PC-3 (cell line): Measurements from ENCODE around the gene FFAR1.

Source experiments
- EZH2 ChIP-seq: fragments of 300-600 bp; sonication (generic); IDR thresholded peaks from one replicate; pipeline ENCODE4 v1.6.1; 2017; ENCODE audit warnings: antibody characterized with exemption, mild to moderate bottlenecking, low read length; ENCODE audit not compliant: unreplicated experiment
- EZH2phosphoT487 ChIP-seq: fragments of 300-600 bp; sonication (generic); IDR thresholded peaks from 2 replicates; pipeline ENCODE4 v1.6.1; 2018; ENCODE audit warnings: mild to moderate bottlenecking, antibody characterized with exemption, low read length, borderline replicate concordance
- TF ChIP-seq, protein P1 (sequence below): fragments of 300-600 bp; sonication (generic); conservative IDR thresholded peaks from 2 replicates; pipeline ENCODE4 v1.5.1; 2017; ENCODE audit warnings: antibody characterized with exemption, low read depth, mild to moderate bottlenecking, low read length

DNA sequence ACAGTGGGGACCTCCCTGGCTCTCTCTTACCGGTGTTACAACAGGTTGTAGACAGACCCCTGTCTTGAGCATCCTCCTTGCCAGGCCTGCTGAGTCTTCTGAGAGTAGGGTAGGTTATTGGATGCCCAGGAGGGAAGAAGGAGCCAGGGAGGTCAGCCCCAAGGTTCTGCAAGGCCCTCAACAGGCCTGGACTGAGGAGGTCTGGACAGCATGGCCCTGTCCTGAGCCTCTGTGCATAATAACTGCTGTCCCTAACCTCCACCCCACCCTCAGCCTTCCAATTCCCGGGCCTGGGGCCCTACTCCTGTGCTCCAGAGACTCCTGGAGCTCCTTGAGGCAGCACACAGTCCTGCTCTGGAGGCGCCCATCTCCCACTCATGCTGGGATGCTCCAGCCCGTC, 18.4 kb upstream of the FFAR1 start:
- TF ChIP-seq, protein P1, sequence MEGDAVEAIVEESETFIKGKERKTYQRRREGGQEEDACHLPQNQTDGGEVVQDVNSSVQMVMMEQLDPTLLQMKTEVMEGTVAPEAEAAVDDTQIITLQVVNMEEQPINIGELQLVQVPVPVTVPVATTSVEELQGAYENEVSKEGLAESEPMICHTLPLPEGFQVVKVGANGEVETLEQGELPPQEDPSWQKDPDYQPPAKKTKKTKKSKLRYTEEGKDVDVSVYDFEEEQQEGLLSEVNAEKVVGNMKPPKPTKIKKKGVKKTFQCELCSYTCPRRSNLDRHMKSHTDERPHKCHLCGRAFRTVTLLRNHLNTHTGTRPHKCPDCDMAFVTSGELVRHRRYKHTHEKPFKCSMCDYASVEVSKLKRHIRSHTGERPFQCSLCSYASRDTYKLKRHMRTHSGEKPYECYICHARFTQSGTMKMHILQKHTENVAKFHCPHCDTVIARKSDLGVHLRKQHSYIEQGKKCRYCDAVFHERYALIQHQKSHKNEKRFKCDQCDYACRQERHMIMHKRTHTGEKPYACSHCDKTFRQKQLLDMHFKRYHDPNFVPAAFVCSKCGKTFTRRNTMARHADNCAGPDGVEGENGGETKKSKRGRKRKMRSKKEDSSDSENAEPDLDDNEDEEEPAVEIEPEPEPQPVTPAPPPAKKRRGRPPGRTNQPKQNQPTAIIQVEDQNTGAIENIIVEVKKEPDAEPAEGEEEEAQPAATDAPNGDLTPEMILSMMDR: no peak
- no peak for TF ChIP-seq EZH2
- TF ChIP-seq EZH2phosphoT487: no peak
